Caki2 (cell line): ENCODE results near the gene RGS6. TPM values are rescaled to one million over a fixed set of nuclear protein-coding genes. Genes with fewer than 3 reads are reported as not detected.

Experiments
- DNase-seq: peaks from one replicate; pipeline ENCODE4 v3.0.0-alpha.2; 2015; ENCODE audit warnings: low read depth
- in situ Hi-C: cut with HindIII; loops from 2 replicates; pipeline ENCODE4 v1.10.0; 2016; ENCODE audit warnings: low sequenced_read_pairs, low pct_unique_long_range_greater_than_20kb, mixed read lengths
- total RNA-seq: library from RNA; depleted of rRNA; stranded (reverse); fragments of >200 nt; shearing (Covaris generic); gene quantifications from 2 replicates; pipeline ENCODE4 v1.2.3, GENCODE V29; 2014; ENCODE audit warnings: low replicate concordance

The RGS6 gene
- total RNA-seq, 1 experiment from 2014 or later, result not detected

DNA sequence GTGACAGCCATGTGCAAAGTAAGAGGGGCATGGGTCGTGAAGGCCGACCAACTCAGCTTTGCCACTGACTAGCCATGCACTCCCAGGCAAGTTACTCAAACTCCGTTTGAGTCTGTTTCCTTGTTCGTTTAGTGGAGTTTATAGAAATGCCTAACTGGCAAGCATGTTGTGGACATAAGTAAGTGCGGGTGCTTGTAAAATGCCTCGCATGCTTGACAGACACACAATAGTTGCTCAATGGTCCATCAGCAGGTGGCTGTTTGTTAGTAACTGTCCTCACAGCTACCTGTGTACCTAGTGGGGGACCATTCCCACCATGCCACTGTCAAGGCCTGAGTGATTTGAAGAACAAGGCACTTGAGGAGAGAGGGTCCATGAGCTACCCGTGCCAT lies 623.4 kb downstream of the RGS6 start:
- no peak for DNase-seq

DNA sequence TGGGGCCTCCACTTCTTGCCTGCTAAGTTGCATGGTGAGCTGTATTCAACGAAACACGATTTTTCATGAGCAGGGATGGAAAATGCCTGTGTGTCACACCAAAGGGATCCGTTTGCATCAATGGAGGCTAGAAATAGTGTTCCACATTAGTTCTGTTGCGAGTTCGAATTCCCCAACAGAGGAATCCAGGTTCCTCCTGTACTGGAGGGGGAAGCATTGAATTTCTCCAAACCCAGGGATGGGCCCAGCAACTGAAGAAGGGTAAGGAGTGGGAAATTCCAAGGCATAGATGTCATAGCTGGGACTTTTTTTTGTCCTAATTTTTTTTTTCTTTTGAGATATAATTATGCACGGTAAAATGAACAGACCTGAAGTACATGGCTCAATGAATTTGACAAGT lies 625.4 kb downstream of the RGS6 start:
- DNase-seq, result no peak
- in situ Hi-C loops, result no loop called here

More for the DNA sequence above, 623.4 kb downstream of the RGS6 start:
- in situ Hi-C loops, result no loop called here

GRCh38 chr14:72558721-72559120 lies 626.5 kb downstream of the RGS6 start:
- no peak for DNase-seq
- in situ Hi-C loops, result no loop called here

- DNase-seq, result no peak
- in situ Hi-C loops, result no loop called here
These were observed 627.0 kb downstream of the RGS6 start for GRCh38 chr14:72559202-72559601.

- in situ Hi-C loops, result no loop called here
- DNase-seq, result no peak
These were observed 627.5 kb downstream of the RGS6 start for GRCh38 chr14:72559669-72560255.

- no peak for DNase-seq
- in situ Hi-C loops, result no loop called here
These were observed 628.1 kb downstream of the RGS6 start for GRCh38 chr14:72560331-72560730.

DNA sequence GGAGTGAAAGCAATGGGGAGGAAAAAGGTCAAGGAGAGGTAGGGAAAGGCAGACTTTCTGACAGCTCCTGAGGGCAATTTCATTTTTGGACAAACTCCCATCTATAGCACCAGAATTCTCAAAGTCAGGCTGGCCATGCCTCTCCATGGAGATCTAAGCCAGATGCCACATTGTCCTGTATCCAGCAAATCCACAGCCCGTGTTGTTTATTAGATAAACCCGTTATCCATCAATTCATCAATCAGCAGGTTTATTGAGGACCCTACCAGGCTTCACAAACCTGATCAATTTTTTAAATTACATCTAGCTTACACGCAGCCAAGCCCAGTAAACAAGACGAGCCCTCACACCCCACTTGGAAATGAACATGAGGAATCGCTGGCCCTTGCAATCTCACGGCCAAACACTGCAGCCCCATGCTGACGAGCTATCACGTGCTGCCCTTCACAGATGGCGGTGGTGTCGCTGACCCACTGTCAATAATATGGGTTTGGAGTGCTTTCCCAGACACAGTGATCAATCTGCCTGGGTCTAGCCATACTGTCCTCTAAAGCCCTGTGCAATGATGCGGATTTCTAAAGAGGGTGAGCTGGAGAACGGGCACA lies 628.8 kb downstream of the RGS6 start:
- in situ Hi-C loops, result no loop called here

GRCh38 chr14:72562300-72562699 lies 630.1 kb downstream of the RGS6 start:
- in situ Hi-C loops, result no loop called here
- no peak for DNase-seq

More for the DNA sequence above, 628.8 kb downstream of the RGS6 start:
- DNase-seq, result no peak

- no peak for DNase-seq
- in situ Hi-C loops, result no loop called here
These were observed 631.4 kb downstream of the RGS6 start for GRCh38 chr14:72563676-72564075.

DNA sequence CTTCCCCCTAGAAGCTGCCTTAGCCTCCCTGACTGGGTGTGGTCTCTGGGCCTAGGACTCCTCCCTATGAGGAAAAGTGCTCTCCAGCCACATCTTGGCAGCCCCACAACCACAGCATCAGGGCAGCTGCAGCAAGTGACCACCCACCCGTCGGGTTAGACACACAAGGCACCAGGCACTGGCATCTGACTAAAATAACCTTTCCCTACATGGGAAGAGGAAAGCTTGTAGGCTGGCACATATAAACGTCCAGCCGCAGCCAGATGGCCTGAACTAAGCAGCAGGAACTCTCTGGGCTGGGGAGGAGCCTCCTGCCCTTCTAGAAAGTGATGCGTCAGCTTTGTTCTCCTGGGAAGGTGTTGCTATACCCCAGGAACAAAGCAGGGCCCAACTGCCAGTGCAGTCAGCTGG lies 632.9 kb downstream of the RGS6 start:
- DNase-seq, result no peak
- in situ Hi-C loops, result no loop called here

GRCh38 chr14:72565917-72566316 lies 633.7 kb downstream of the RGS6 start:
- in situ Hi-C loops, result no loop called here
- no peak for DNase-seq

- DNase-seq, result no peak
- in situ Hi-C loops, result no loop called here
These were observed 635.0 kb downstream of the RGS6 start for GRCh38 chr14:72567226-72567625.

DNA sequence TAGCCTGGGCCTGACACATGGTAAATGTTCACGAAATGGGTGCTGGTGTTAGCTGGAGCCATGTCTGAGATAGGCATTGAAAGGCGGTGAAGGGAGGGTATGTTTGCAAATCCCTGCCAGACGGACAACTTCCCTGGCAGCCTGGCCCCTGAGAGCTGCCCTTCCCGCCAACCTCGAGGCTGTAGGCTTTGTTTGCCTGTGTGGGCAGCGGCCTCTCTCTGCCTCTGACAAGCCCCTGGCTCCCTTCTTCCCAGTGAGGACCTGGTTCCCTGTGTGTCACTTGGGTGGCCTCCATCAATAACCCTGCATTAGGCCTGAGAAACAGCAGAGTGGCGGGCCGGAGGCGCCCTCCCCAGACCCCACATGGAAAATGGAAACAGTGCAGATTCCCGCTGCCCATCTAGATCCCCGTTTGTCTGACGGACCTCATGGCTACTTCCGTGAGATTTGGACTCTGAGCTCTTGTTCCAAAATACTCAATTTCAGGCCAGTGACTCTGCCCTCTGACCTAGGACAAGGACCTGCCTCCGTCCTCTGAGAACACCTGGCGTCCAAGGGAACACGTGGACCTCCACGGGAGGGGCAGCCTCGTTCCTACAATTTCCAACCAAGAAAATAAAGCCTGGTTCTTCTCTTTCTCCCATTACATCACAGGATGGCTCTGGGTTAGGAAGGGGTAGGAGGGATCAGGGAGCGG lies 636.2 kb downstream of the RGS6 start:
- no peak for DNase-seq
- in situ Hi-C loops, result no loop called here

GRCh38 chr14:72573725-72574417 lies 641.6 kb downstream of the RGS6 start:
- in situ Hi-C loops, result no loop called here
- DNase-seq, result no peak

GRCh38 chr14:72574715-72575114 lies 642.5 kb downstream of the RGS6 start:
- in situ Hi-C loops, result no loop called here
- no peak for DNase-seq

- no peak for DNase-seq
These were observed 644.0 kb downstream of the RGS6 start for GRCh38 chr14:72576258-72576657.

DNA sequence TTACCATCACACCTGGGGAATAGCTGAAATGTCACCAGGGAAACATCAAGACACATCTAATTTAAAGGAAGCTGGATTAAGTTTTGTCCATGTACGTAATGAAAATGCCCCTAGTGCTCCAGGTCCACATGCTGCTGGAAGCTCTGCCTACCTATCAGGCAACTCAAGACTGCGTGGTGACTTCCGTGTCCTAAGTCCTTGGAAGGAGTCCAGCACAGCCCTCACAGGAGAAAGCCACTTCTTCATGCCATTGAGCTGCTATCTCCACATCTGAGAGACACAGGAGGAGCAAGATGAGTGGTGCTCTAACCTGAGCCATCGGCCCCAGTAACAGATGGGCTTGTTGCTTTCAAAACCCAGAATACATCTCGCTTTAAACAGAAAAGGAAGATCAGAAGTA lies 645.3 kb downstream of the RGS6 start:
- DNase-seq, result no peak
- in situ Hi-C loops, result no loop called here

More at GRCh38 chr14:72576258-72576657, 644.0 kb downstream of the RGS6 start:
- in situ Hi-C loops, result no loop called here

- in situ Hi-C loops, result no loop called here
- DNase-seq, result no peak
These were observed 646.3 kb downstream of the RGS6 start for GRCh38 chr14:72578514-72578913.

GRCh38 chr14:72582582-72582981 lies 650.4 kb downstream of the RGS6 start:
- DNase-seq, result no peak
- in situ Hi-C loops, result no loop called here
